GM19193 (cell line): ENCODE data around the gene PADI3.

Source experiments
- POLR2A ChIP-seq: IDR thresholded peaks from 4 replicates; pipeline ENCODE4 v1.6.1; 2011; ENCODE audit not compliant: insufficient read depth, insufficient read length; ENCODE audit errors: extremely low read depth

Gene PADI3

DNA sequence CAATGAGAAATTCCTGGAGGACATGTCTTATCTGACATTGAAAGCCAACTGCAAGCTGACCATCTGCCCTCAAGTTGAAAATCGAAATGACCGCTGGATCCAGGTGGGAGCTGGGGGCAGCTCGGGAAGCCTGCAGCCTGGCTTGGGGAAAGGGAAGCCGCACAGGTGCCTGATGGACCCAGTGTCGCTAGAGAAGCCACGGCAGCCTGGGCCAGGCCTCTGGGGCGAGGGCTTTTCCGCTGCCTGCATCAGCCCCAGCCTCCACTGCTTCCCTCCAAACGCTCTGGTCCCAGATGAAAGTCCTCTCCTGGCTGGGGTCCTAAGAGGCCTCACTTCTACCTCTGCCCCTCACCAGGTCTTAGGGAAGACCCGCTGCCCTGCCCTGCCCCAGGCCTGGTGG lies 18.8 kb upstream of the PADI3 start:
- no peak for TF ChIP-seq POLR2A

- TF ChIP-seq POLR2A: no peak
Observed at GRCh38 chr1:17230671-17231310, 18.1 kb upstream of the PADI3 start.

DNA sequence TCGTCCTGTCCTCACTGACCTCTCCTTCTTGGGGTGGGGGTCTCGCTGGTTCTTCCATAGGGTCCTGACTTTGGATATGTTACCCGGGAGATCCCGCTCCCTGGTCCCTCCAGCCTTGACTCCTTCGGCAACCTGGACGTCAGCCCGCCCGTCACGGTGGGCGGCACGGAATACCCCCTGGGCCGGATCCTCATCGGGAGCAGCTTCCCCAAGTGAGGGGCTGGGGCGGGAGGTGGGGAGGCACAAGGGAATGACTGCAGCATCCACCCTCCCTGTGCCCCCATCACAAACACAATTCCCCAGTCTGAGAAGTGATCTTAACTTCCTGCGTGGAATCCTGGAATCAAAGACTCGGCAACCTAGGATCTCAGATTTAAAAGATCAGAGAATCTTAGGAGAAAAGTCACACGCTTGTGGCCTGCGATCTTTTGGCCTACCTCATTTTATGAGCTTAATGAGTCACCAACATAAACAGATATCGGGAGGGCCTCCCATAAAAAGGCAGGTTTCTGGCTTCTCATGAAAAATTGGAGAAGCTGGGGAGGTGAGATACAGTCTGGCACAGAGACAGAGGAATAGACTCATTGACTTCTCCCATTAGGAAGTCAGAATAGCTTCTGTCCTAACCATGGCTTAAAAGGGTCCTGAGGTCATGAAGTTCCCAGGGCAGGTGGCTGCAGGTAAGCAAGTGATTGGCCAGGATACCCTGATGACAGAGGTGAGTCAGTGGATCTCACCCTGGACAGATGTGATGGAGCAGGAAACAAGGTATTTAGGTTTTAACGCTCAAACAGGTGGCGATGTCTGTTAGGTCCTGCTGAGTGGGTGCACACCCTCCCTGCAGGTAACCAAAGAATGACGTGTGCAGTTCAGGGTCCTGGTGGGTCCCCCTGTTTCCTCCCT lies 15.9 kb upstream of the PADI3 start:
- TF ChIP-seq POLR2A: no peak

- TF ChIP-seq POLR2A: no peak
Observed at GRCh38 chr1:17233675-17234320, 15.1 kb upstream of the PADI3 start.

DNA sequence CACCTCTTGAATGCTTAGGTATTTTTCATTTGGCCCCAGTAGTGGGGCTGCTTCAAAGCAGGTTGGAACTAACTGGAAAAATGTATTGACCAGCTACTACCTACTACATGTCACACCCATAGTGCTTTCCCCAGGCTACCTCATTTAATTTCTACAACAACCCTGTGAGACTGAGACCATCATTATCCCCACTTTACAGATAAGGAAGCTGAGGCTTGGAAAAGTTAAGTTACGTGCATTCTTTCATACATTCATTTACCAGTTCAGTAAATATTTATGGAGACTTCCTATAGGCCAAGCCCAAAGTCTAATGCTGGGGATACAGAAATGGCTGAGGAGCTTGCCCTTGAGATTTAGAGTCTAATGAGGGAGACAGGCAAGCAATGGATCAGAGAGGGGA lies 14.5 kb upstream of the PADI3 start:
- no peak for TF ChIP-seq POLR2A

DNA sequence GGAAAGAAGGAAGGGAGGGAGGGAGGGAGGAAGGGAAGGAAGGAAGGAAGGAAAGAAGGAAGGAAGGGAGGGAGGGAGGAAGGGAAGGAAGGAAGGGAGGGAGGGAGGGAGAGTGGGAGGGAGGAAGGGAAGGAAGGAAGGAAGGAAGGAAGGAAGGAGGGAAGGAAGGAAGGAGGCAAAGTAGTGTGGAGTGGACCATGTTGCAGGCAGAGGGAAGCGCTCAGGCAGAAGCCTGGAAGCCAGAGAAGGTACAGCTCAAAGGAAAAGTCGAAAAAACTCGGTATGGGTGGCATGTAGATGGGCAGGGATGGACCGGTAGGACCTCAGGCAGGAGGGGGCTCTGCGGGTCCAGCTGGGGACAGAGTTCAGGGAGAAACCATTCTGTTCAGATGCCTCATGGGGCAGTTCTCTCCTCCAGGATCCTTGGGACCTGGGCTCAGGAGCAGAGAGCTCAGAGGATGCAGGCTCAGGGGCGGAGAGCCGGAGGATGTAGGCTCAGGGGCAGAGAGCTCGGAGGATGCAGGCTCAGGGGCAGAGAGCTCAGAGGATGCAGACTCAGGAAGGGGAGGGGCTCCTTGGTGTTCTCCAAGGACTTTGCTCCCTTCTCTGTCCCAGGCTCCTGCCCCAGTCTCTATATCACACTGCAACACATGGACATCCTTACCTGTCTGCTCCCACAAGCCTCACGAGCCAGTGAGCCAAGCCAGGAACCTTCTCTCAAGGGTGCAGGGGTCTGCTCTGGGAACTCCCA lies 13.6 kb upstream of the PADI3 start:
- no peak for TF ChIP-seq POLR2A

DNA sequence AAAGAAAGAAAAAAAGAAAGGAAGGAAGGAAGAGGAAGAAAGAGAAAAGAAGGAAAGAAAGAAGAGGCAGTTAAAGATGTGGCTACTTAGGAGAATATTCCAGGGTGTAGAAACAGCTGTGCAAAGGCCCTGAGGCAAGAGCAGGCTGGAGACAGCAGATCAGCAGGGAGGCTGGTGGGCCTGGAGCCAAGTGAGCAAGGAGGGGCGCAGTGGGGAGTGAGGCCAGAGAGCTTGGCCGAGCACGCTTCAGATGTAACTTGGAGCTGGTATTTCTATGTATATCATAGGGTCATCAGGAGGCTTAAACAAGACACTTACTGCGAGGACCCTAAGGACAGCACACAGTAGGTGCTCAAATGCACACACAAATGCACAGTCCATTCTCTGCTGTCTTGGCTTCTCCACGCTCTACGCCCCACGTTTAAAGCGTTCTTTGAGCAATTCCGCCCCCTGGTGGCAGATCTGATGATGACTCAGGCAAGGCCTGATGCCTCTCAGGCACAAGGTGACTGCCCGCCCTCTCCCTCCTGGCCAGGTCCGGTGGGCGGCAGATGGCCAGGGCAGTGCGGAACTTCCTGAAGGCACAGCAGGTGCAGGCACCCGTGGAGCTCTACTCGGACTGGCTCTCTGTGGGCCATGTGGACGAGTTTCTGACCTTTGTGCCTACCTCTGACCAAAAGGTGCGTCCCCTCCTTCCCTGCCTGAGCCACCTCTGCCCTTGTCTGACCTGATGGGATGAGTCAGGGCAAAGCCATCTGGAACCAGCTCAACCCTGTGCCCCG lies 11.9 kb upstream of the PADI3 start:
- no peak for TF ChIP-seq POLR2A

GRCh38 chr1:17237561-17237903 lies 11.4 kb upstream of the PADI3 start:
- TF ChIP-seq POLR2A: no peak

GRCh38 chr1:17239420-17239819 lies 9.5 kb upstream of the PADI3 start:
- TF ChIP-seq POLR2A: no peak

DNA sequence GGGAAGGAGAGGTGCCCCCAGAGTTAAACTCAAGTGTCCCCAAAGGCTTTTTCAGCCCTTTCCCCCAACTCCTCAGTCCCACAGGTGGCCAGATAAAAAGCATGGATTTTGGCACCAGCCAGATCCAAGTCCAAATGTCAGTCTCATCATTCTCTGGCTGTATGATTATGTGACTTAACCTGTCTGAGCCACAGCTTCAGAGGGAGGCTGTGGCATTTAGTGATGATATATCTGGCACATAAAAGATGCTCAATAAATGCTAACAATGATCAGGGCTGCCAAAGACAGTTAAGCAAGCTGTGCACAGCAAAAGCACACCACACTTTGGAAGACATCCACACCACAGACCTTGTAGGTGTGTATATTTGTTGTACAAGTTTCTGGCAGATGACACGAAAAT lies 5.6 kb upstream of the PADI3 start:
- TF ChIP-seq POLR2A: no peak

GRCh38 chr1:17244821-17245740 lies 3.8 kb upstream of the PADI3 start:
- TF ChIP-seq POLR2A: no peak

DNA sequence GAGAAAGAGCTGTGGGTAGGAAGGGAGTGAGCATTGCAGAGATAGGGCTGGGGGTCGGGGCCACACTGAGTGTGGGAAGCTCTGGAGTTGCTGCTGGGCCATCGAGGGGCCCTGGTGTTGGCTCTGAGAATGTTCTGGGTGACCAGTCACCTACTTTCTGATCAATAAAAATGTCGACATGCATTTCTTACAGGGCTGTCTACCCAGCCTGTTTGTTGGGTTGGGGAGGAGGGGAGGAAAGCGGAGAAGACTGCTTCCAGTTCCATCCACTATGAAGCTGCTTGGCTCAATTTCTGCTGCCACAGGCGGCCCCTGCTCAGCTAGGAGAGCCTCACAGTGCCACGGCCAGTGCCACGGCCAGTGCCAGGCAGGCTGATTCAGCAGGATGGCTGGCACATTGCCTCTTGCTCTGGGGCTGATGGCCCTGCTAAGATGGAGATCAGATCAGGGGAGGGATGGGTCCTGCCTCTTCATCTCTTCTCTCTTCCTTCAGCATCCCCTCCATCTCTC lies 3.0 kb upstream of the PADI3 start:
- TF ChIP-seq POLR2A: no peak

- TF ChIP-seq POLR2A: no peak
Observed at GRCh38 chr1:17246971-17247370, 1.9 kb upstream of the PADI3 start.
